RWPE1 (cell line): ENCODE data around the gene GNAQ.

Source experiments
- CTCF ChIA-PET: fragments of 350-600 bp; sonication (Branson Sonifier 250); formaldehyde crosslinking; extraction: SDS; loops from one replicate; lab custom pipeline; 2021; lab: Yijun Ruan, JAX
- POLR2A ChIA-PET: fragments of 400-600 bp; formaldehyde crosslinking; extraction: SDS; loops from one replicate; lab custom pipeline; 2020; ENCODE audit warnings: antibody characterized with exemption; ENCODE audit not compliant: low non-redundant PET; lab: Yijun Ruan, JAX
- DNase-seq: peaks from one replicate; pipeline ENCODE4 v3.0.0; 2012; ENCODE audit warnings: low spot score
- H3K27ac ChIP-seq: fragments of 450-650 bp; 2 replicates; pipeline ENCODE4 v1.5.1; 2017
- CTCF ChIP-seq: fragments of 450-650 bp; conservative IDR thresholded peaks from 2 replicates; pipeline ENCODE4 v1.5.1; 2017; ENCODE audit warnings: low read depth, mild to moderate bottlenecking

The GNAQ gene

GRCh38 chr9:77753180-77753579 is 278.4 kb downstream of the GNAQ start:
- CTCF ChIA-PET, result no interaction called here
- POLR2A ChIA-PET, result no interaction called here
- no peak for DNase-seq
- TF ChIP-seq CTCF, result no peak
- H3K27ac ChIP-seq, result no peak overlapping the region

- H3K27ac ChIP-seq, result no peak overlapping the region
- no peak for TF ChIP-seq CTCF
- no peak for DNase-seq
- POLR2A ChIA-PET, result no interaction called here
- CTCF ChIA-PET, result interaction anchor here (0.6 to 1.9 kb wide), 4 partner anchors 16 to 305 kb away, joined by 4 to 7 read pairs (median 6); no protein-coding TSS in a partner anchor
Observed at GRCh38 chr9:77752554-77752953, 279.1 kb downstream of the GNAQ start.

- DNase-seq, result peak; percentile 25
- H3K27ac ChIP-seq, result no peak overlapping the region
- ChIA-PET CTCF (interaction anchor here (0.6 to 1.9 kb wide), 10 partner anchors 13 to 318 kb away, joined by 3 to 11 read pairs (median 6); no protein-coding TSS in a partner anchor), POLR2A (no interaction called here)
- peak; percentile 47; the same call in 1 of the 2 replicates for TF ChIP-seq CTCF
Observed at GRCh38 chr9:77751341-77752091, 280.1 kb downstream of the GNAQ start.

GRCh38 chr9:77750981-77751340 is 280.6 kb downstream of the GNAQ start:
- no peak overlapping the region for H3K27ac ChIP-seq
- TF ChIP-seq CTCF, result no peak
- POLR2A ChIA-PET, result no interaction called here
- CTCF ChIA-PET, result interaction anchor here (0.7 to 1.9 kb wide), 9 partner anchors 13 to 464 kb away, joined by 3 to 11 read pairs (median 3); no protein-coding TSS in a partner anchor
- DNase-seq, result no peak

GRCh38 chr9:77750284-77750683 is 281.3 kb downstream of the GNAQ start:
- DNase-seq, result no peak
- CTCF ChIA-PET, result interaction anchor here (0.7 to 1.6 kb wide), 2 partner anchors 285 to 463 kb away, joined by 3 read pairs; no protein-coding TSS in a partner anchor
- H3K27ac ChIP-seq, result no peak overlapping the region
- POLR2A ChIA-PET, result no interaction called here
- TF ChIP-seq CTCF, result no peak

- TF ChIP-seq CTCF, result no peak
- ChIA-PET POLR2A (no interaction called here), CTCF (interaction anchor here (0.5 to 0.6 kb wide), 2 partner anchors 101 to 193 kb away, joined by 3 read pairs; no protein-coding TSS in a partner anchor)
- no peak for DNase-seq
- H3K27ac ChIP-seq, result no peak overlapping the region
Observed at GRCh38 chr9:77748214-77748772, 283.3 kb downstream of the GNAQ start.
